ENCODE data around the gene ZNF678.
A peak's percentile ranks its signal among the peaks of the same experiment; 100 is the strongest.

Gene ZNF678

GRCh38 chr1:227563324-227564201 is at the start of gene ZNF678:
Gene ZNF678 (plus strand): TSS chr1:227563556. CDS start chr1:227650992, 87,436 bp downstream.
- peak; percentile 82 to 86 for DNase-seq (ENCODE audit: low read depth in 2 of 2)

GRCh38 chr1:227518876-227519275 is 44.5 kb upstream of the ZNF678 start:
- no peak for DNase-seq (ENCODE audit: low read depth in 2 of 2)

- no peak for DNase-seq (ENCODE audit: low read depth in 2 of 2)
Observed at GRCh38 chr1:227521782-227522181, 41.6 kb upstream of the ZNF678 start.

GRCh38 chr1:227526524-227526923 is 36.8 kb upstream of the ZNF678 start:
- no peak for DNase-seq (ENCODE audit: low read depth in 2 of 2)

- DNase-seq (ENCODE audit: low read depth in 2 of 2), result no peak
Observed at GRCh38 chr1:227532019-227532619, 31.2 kb upstream of the ZNF678 start.

GRCh38 chr1:227540170-227541098 is 22.9 kb upstream of the ZNF678 start:
- DNase-seq (ENCODE audit: low read depth in 2 of 2), result no peak

- no peak for DNase-seq (ENCODE audit: low read depth in 2 of 2)
Observed at GRCh38 chr1:227541129-227541528, 22.2 kb upstream of the ZNF678 start.

- no peak for DNase-seq (ENCODE audit: low read depth in 2 of 2)
Observed at GRCh38 chr1:227541796-227542152, 21.6 kb upstream of the ZNF678 start.

GRCh38 chr1:227542153-227543120 is 20.9 kb upstream of the ZNF678 start:
- peak; percentile 84 for DNase-seq (ENCODE audit: low read depth in 2 of 2)

- no peak for DNase-seq (ENCODE audit: low read depth in 2 of 2)
Observed at GRCh38 chr1:227543283-227544066, 19.9 kb upstream of the ZNF678 start.

GRCh38 chr1:227544067-227545050 is 19.0 kb upstream of the ZNF678 start:
- DNase-seq (ENCODE audit: low read depth in 2 of 2), result no peak

- DNase-seq (ENCODE audit: low read depth in 2 of 2), result no peak
Observed at GRCh38 chr1:227545361-227545760, 18.0 kb upstream of the ZNF678 start.

- no peak for DNase-seq (ENCODE audit: low read depth in 2 of 2)
Observed at GRCh38 chr1:227546059-227546458, 17.3 kb upstream of the ZNF678 start.

- no peak for DNase-seq (ENCODE audit: low read depth in 2 of 2)
Observed at GRCh38 chr1:227546598-227547309, 16.6 kb upstream of the ZNF678 start.

- DNase-seq (ENCODE audit: low read depth in 2 of 2), result no peak
Observed at GRCh38 chr1:227547310-227548118, 15.8 kb upstream of the ZNF678 start.

GRCh38 chr1:227548119-227548397 is 15.3 kb upstream of the ZNF678 start:
- DNase-seq (ENCODE audit: low read depth in 2 of 2), result no peak

GRCh38 chr1:227548448-227548847 is 14.9 kb upstream of the ZNF678 start:
- DNase-seq (ENCODE audit: low read depth in 2 of 2), result no peak

GRCh38 chr1:227549892-227550291 is 13.5 kb upstream of the ZNF678 start:
- DNase-seq (ENCODE audit: low read depth in 2 of 2), result no peak

All from stimulated activated CD4-positive, alpha-beta T cell treated with anti-CD3 and anti-CD28 coated beads, Interleukin-4, amount 100 ng/mL, for 48 hours (primary cell).